Skin epidermis (tissue), 12 donors: Measurements from ENCODE around the gene CYSTM1.

Experiments used
- H3K27ac ChIP-seq, 21 experiments: fragments of 200-600 bp; sonication (generic) in 11 of 21; one replicate each; pipeline ENCODE4 v1.5.0; 2020; ENCODE audit warnings: mild to moderate bottlenecking in 3 of 21, inconsistent platforms in 2 of 21, moderate library complexity in 2 of 21
- H3K4me3 ChIP-seq, 7 experiments: fragments of 200-600 bp; sonication (generic) in 2 of 7; one replicate each; pipeline ENCODE4 v1.5.0; 2020; ENCODE audit warnings: inconsistent platforms in 2 of 7, mild to moderate bottlenecking in 2 of 7, moderate library complexity in 1 of 7

CYSTM1 gene

GRCh38 chr5:140246378-140247122 lies 71.6 kb downstream of the CYSTM1 start:
- H3K27ac ChIP-seq, result peak overlapping the region in 5 of 21 experiments; percentile 29 to 54 (median 40)
- no peak overlapping the region for H3K4me3 ChIP-seq

GRCh38 chr5:140248414-140248813 lies 73.4 kb downstream of the CYSTM1 start:
- Histone ChIP-seq H3K4me3 (no peak overlapping the region), H3K27ac (no peak overlapping the region)

DNA sequence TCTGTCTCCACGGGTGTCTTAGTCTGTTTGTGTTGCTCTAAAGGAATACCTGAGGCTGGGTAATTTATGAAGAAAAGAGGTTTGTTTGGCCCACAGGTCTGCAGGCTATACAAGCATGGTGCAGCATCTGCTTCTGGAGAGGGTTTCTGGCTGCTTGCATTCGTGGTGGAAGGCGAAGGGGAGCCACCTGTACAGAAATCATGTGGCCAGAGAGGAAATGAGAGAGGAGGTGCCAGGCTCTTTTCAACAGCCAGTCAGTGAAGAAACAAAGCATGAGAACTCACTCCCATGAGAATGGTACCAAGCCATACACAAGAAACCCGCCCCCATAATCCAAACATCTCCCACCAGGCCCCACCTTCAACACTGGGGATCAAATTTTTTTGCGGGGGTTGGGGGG lies 74.5 kb downstream of the CYSTM1 start:
- H3K4me3 ChIP-seq, result no peak overlapping the region
- no peak overlapping the region for H3K27ac ChIP-seq

DNA sequence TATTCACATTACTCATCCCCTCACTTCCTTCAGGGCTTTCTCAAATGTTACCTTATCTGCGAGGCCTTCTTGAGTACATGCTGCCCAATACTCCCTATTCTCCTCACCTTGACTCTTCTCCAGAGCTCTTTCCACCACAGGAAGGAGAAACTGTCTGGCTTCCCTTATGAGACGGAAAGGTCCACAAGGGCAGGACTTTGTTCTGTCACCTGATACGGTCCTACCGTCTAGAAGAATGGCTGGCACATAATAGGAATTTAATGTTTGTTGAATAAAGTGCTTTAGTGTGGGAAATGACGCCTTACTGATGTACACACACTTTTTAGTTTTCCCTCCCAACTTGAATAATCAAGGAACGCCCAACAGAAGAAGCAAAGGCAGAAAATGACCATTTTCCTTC lies 75.4 kb downstream of the CYSTM1 start:
- H3K27ac ChIP-seq, result peak overlapping the region in 1 of 21 experiments; percentile 69

DNA sequence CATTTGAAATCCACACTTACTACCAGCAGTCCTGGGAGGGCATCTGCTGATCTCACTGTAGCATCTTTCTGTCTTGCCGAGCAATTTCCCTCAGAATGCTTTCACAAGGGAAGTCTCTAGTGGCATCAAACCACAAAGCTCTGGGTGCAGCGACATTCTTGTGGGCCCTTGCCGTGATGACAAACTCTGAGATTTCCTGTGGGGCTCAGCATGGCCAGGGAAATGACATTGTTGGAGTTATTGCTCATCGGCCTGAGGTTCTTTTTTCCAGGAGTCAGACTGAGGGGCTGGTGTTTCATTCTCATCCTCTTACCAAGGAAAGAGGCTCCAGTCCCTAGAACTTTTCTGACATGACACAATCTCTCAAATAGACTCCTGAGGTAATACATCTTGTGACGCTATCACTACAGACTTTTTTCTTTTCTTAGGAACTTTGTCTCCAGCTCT lies 76.6 kb downstream of the CYSTM1 start:
- H3K27ac ChIP-seq, result peak overlapping the region in 12 of 21 experiments; percentile 3 to 71 (median 38)
- no peak overlapping the region for H3K4me3 ChIP-seq

More for the DNA sequence above, 75.4 kb downstream of the CYSTM1 start:
- no peak overlapping the region for H3K4me3 ChIP-seq

- Histone ChIP-seq H3K4me3 (no peak overlapping the region), H3K27ac (peak overlapping the region in 9 of 21 experiments; percentile 7 to 71 (median 52))
These were observed 77.6 kb downstream of the CYSTM1 start for GRCh38 chr5:140252470-140253126.

DNA sequence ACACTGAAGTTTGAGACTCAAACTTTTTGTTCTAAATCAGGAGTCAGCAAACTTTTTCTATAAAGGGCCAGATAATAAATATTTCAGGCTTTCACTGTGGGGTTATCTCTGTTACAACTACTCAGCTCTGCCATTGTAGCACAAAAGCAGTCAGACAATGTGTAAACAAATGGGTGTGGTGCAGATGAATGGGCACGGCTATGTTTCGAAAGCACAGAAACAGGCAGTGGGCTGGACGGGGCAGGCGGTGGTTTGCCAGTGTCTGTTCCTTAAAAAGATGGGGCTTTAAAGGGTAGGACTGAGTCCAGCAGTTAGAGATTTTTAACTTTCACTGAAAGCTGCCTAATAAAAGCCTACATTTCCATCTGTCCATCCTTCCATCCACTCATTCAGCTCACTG lies 79.0 kb downstream of the CYSTM1 start:
- Histone ChIP-seq H3K4me3 (no peak overlapping the region), H3K27ac (peak overlapping the region in 2 of 21 experiments; percentile 27 to 42)

GRCh38 chr5:140255460-140256157 lies 80.6 kb downstream of the CYSTM1 start:
- no peak overlapping the region for H3K27ac ChIP-seq
- H3K4me3 ChIP-seq, result no peak overlapping the region

- Histone ChIP-seq H3K27ac (no peak overlapping the region), H3K4me3 (no peak overlapping the region)
These were observed 81.7 kb downstream of the CYSTM1 start for GRCh38 chr5:140256726-140257125.

- Histone ChIP-seq H3K27ac (peak overlapping the region in 4 of 21 experiments; percentile 2 to 35 (median 28)), H3K4me3 (no peak overlapping the region)
These were observed 83.0 kb downstream of the CYSTM1 start for GRCh38 chr5:140258016-140258415.

DNA sequence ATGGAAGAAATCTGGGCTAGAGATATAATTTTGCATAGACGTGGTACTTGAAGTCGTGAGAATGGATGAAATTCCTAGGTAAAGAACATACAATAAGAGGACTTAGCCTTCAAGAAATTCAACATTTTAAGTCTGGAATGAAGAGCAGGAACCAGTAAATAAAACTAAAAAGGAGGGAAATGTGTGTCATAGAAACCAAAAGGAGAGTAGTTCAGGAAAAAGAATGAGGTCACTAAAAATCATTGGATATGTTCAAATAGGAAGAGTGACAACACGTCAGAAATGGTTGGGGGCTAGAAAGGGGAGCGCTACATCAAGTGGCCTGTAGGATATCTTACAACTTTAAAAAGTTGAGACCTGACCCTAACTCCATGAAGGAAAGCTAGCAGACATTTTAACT lies 83.9 kb downstream of the CYSTM1 start:
- no peak overlapping the region for H3K4me3 ChIP-seq
- H3K27ac ChIP-seq, result peak overlapping the region in 3 of 21 experiments; percentile 29 to 65 (median 32)

DNA sequence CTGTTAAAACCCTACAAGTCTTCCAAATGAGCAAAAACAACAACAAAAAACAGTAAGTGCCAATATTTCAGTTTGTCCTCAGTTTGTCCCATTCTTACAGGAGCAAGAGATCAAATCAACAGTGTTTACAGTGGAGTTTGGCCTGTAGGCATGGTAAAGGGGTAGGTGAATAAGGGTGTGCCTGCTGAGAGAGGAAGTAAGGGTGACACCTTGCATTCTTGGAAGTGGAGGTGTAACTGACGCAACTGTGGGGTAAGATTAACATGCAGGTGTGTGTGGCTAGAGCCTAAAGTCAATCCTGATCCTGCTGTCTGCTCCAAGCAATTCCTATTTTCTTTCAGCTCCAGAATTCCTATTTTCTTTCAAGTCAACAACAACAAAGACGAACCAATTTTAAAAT lies 84.5 kb downstream of the CYSTM1 start:
- H3K27ac ChIP-seq, result peak overlapping the region in 4 of 21 experiments; percentile 20 to 65 (median 40)
- no peak overlapping the region for H3K4me3 ChIP-seq

DNA sequence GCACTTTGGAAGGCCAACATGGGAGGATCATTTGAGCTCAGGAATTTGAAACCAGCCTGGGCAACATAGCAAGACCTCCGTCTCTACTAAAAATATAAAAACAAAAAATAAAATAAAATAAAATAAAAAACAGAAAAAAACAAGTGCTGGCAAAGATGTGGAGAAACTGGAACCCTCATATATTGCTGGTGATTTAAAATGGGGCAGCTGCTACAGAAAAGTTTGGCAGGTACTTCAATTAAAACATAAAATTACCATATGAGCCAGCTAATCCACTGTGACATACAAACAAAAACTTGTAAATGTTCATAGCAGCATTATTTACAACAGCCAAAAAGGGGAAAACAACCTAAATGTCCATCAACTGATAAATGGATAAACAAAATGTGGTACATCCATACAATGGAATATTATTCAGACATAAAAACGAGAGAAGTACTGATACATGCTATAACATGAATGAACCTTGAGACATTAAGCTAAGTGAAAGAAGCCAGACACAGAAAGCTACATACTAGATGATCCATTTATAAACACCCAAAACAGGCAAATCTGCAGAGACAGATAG lies 85.2 kb downstream of the CYSTM1 start:
- H3K4me3 ChIP-seq, result no peak overlapping the region
- H3K27ac ChIP-seq, result peak overlapping the region in 7 of 21 experiments; percentile 7 to 74 (median 25)

DNA sequence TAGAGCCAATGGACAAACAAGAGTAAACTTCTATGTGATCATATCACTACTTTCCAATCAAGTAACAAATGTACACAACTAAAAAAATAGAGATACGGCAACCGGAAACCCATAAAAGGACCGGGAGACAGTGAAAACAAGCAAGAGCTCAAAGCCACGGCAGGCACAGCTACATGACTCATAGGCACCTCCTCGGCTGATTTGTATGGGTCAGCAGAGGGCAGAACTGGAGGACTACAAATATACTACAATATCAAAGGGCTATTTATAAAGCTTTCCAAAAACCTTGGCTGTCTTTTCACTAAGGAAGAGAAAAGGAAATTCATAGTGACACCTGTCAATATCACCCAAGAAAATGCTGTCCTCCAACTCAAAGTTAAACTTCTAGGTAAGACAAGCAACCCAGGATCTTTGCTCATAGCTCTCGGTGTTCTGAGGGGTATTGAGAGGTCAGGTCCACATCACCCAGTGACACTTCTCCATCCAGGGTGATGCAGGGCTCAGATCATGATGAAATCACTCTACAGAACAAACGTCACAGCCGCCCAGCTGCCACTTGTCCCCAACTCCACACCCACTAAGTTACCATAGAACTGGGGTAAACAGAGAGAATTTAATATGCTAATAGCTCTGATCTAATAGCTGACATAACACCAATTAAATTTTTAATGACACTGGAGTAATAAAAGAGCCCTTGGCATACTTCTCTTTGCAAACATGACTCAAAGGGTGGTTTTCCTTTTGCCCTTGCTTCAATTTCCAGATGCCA lies 86.6 kb downstream of the CYSTM1 start:
- Histone ChIP-seq H3K27ac (peak overlapping the region in 10 of 21 experiments; percentile 3 to 74 (median 30)), H3K4me3 (no peak overlapping the region)

GRCh38 chr5:140262221-140262620 lies 87.2 kb downstream of the CYSTM1 start:
- peak overlapping the region in 5 of 21 experiments; percentile 3 to 74 (median 34) for H3K27ac ChIP-seq

GRCh38 chr5:140262839-140263238 lies 87.9 kb downstream of the CYSTM1 start:
- H3K27ac ChIP-seq, result no peak overlapping the region
- no peak overlapping the region for H3K4me3 ChIP-seq

More at GRCh38 chr5:140262221-140262620, 87.2 kb downstream of the CYSTM1 start:
- no peak overlapping the region for H3K4me3 ChIP-seq

GRCh38 chr5:140265845-140266244 lies 90.9 kb downstream of the CYSTM1 start:
- Histone ChIP-seq H3K27ac (no peak overlapping the region), H3K4me3 (no peak overlapping the region)

GRCh38 chr5:140266471-140267200 lies 91.6 kb downstream of the CYSTM1 start:
- H3K27ac ChIP-seq, result peak overlapping the region in 1 of 21 experiments; percentile 43

DNA sequence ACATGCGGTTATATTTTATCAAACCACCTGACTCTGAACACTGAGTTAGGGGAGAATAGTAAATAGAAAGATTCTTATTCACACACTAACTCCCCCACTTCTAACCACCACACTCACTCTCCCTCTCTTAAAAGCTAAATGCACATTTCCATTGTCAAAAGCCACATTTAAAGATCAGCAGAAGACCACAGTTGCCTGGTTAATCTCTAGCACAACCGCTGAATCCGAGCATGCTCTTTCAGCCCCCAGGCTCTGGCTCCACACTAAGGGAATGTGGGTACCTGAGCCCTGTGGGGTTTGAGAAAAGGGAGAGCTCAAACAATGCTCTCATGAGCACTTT lies 92.2 kb downstream of the CYSTM1 start:
- H3K4me3 ChIP-seq, result no peak overlapping the region
- peak overlapping the region in 2 of 21 experiments; percentile 6 to 43 for H3K27ac ChIP-seq

More at GRCh38 chr5:140266471-140267200, 91.6 kb downstream of the CYSTM1 start:
- no peak overlapping the region for H3K4me3 ChIP-seq
